ENCODE results near the gene CDAN1.
A peak's percentile ranks its signal among the peaks of the same experiment; 100 is the strongest.
"Not testable (repeated sequence)": the region's sequence is repeated elsewhere in the genome, so short reads cannot be mapped to it uniquely, and the experiment has no call there.

The CDAN1 gene
- total RNA-seq: 41.4 to 74.3 (median 69.1) reads per million in 4 experiments

GRCh38 chr15:42736793-42737528, at the start of gene CDAN1:
CDAN1 (minus strand) TSS chr15:42737128; CDS start chr15:42737102, 26 bp downstream.
- peak; percentile 88 for DNase-seq

GRCh38 chr15:42785569-42785968, 48.6 kb upstream of the CDAN1 start:
- no peak for DNase-seq

- no peak for DNase-seq
Measured at GRCh38 chr15:42784705-42785104, 47.8 kb upstream of the CDAN1 start.

- DNase-seq: no peak
Measured at GRCh38 chr15:42782716-42783115, 45.8 kb upstream of the CDAN1 start.

- no peak for DNase-seq
Measured at GRCh38 chr15:42775416-42775815, 38.5 kb upstream of the CDAN1 start.

- no peak for DNase-seq
Measured at GRCh38 chr15:42772901-42773300, 36.0 kb upstream of the CDAN1 start.

- no peak for DNase-seq
Measured at GRCh38 chr15:42772144-42772543, 35.2 kb upstream of the CDAN1 start.

- not testable (repeated sequence) for DNase-seq
Measured at GRCh38 chr15:42766109-42766508, 29.2 kb upstream of the CDAN1 start.

- not testable (repeated sequence) for DNase-seq
Measured at GRCh38 chr15:42764154-42764731, 27.3 kb upstream of the CDAN1 start.

GRCh38 chr15:42761813-42762212, 24.9 kb upstream of the CDAN1 start:
- not testable (repeated sequence) for DNase-seq

GRCh38 chr15:42760759-42761158, 23.8 kb upstream of the CDAN1 start:
- DNase-seq: no peak

- no peak for DNase-seq
Measured at GRCh38 chr15:42759093-42759492, 22.2 kb upstream of the CDAN1 start.

GRCh38 chr15:42750306-42750705, 13.4 kb upstream of the CDAN1 start:
- no peak for DNase-seq

GRCh38 chr15:42749266-42749665, 12.3 kb upstream of the CDAN1 start:
- no peak for DNase-seq

- no peak for DNase-seq
Measured at GRCh38 chr15:42744195-42744594, 7.3 kb upstream of the CDAN1 start.

GRCh38 chr15:42742149-42742548, 5.2 kb upstream of the CDAN1 start:
- DNase-seq: no peak

- DNase-seq: no peak
Measured at GRCh38 chr15:42741710-42742109, 4.8 kb upstream of the CDAN1 start.

- DNase-seq: no peak
Measured at GRCh38 chr15:42737529-42738328, 801 bp upstream of the CDAN1 start.

GRCh38 chr15:42736178-42736792, 643 bp downstream of the CDAN1 start:
- DNase-seq: no peak

GRCh38 chr15:42735382-42736165, 1.4 kb downstream of the CDAN1 start:
- no peak for DNase-seq

GRCh38 chr15:42734076-42734672, 2.8 kb downstream of the CDAN1 start:
- DNase-seq: no peak

GRCh38 chr15:42733027-42733426, 3.9 kb downstream of the CDAN1 start:
- DNase-seq: no peak

Data from effector CD8-positive, alpha-beta T cell (primary cell).